ENCODE measurements around the gene NR3C1. TPM values are rescaled to one million over a fixed set of nuclear protein-coding genes. Genes with fewer than 3 reads are reported as not detected.
"Not testable (repeated sequence)": the region's sequence is repeated elsewhere in the genome, so short reads cannot be mapped to it uniquely, and the experiment has no call there.

Gene NR3C1
- total RNA-seq, 1 experiment from 2014 or later, result 53.0 TPM

- no peak for DNase-seq (ENCODE audit: low read depth)
Observed at GRCh38 chr5:143337946-143338345, 65.5 kb downstream of the NR3C1 start.

GRCh38 chr5:143336485-143336884 is 67.0 kb downstream of the NR3C1 start:
- no peak for DNase-seq (ENCODE audit: low read depth)

- DNase-seq (ENCODE audit: low read depth), result no peak
Observed at GRCh38 chr5:143334903-143335302, 68.6 kb downstream of the NR3C1 start.

DNA sequence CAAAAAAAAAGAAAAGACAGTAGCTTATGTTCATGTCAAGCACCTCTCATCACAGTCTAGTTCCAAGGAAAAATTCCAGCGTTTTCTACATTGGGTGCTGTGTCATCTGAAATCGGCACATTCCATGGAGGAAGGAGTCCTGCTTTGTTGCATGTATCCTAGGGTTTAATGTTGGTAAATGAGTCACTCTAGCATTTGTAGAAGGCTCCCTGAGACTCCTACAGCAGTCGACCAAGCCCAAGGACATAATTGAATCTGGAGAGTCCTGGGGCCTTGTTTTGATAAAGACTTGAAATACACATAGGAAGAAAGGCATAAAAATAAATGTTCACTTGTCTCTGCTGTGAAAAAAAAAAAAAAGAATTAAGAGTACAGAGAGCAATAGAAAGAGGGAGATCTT is 69.1 kb downstream of the NR3C1 start:
- peak; percentile 44 for DNase-seq (ENCODE audit: low read depth)

DNA sequence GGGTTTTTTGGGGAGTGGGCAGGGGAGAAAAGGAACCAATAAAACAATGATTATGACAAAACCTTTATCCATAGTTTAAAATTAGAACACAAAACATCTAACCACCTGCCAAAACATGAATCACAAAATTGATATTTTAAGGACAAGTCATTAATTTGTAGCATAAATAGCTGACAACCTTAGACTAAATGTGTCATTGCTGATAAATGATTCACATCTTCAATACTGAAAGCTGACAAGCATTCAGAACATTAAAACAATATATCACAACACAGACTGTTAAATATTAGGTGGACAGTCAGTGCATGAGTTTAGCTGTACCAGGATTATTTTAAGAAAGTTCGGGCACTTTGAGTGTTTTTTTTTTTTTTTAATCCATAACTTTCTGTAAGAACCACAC is 71.5 kb downstream of the NR3C1 start:
- DNase-seq (ENCODE audit: low read depth), result no peak

- no peak for DNase-seq (ENCODE audit: low read depth)
Observed at GRCh38 chr5:143329843-143330242, 73.6 kb downstream of the NR3C1 start.

DNA sequence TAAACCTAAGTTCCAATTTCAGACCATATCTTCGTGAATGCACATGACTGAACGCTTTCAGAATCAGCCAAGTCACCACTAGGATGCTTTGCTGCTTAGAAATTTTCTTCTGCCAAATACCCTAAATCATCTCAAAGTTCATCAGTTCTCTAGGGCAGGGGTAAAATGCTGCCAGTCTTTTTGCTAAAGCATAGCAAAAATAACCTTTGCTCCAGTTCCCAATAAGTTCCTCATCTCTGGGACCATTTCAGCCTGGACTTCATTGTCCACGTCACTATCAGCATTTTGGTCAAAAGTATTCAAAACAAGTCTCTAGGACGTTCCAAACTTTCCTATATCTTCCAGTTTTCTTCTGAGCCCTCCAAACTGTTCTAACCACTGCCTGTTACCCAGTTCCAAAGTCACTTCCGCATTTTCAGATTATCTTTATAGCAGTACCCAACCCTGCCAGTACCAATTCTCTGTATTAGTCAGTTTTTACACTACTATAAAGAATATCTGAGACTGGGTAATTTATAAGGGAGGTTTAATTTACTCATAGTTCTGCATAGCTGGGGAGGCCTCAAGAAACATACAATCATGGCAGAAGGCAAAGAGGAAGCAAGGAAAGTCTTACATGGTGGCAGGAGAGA is 74.8 kb downstream of the NR3C1 start:
- DNase-seq (ENCODE audit: low read depth), result no peak

- DNase-seq (ENCODE audit: low read depth), result not testable (repeated sequence)
Observed at GRCh38 chr5:143325086-143325485, 78.4 kb downstream of the NR3C1 start.

DNA sequence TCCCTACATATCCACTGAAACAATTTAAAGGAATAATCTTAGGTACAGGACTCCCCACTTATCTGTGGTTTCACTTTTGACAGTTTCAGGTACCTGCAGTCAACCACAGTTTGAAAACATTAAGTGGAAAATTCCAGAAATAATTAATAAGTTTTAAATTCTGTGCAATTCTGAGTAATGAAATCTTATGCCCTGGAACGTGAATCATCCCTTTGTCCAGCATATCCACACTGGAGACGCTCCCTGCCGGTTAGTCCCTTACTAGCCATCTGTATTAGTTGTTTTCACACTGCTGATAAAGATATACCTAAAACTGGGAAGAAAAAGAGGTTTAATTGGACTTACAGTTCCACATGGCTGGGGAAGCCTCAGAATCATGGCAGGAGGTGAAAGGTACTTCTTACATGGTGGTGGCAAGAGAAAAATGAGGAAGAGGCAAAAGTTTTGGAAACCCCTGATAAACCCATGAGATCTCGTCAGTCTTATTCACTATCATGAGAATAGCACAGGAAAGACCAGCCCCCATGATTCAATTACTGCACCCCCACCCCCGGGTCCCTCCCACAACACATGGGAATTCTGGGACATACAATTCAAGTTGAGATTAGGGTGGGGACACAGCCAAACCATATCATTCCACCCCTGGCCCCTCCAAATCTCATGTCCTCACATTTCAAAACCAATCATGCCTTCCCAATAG is 80.4 kb downstream of the NR3C1 start:
- not testable (repeated sequence) for DNase-seq (ENCODE audit: low read depth)

DNA sequence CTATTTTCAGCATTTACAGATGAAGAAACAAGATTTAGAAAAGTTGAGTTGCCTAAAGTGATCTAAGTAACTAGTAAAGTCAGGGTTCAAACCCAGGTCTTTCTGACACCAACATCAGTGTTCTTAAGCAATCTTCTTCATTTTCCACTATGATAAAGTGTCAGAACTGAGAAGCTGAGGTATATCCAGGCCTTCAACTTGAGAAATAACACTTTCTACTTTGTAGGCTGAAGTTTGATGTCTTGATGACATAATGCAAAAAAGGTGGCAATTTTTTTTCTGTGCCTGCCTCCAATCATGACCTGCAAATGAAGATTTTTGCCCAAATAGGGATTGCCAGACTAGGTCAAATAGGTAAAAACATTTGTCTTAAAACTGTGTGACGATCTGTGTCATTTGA is 81.3 kb downstream of the NR3C1 start:
- DNase-seq (ENCODE audit: low read depth), result no peak

DNA sequence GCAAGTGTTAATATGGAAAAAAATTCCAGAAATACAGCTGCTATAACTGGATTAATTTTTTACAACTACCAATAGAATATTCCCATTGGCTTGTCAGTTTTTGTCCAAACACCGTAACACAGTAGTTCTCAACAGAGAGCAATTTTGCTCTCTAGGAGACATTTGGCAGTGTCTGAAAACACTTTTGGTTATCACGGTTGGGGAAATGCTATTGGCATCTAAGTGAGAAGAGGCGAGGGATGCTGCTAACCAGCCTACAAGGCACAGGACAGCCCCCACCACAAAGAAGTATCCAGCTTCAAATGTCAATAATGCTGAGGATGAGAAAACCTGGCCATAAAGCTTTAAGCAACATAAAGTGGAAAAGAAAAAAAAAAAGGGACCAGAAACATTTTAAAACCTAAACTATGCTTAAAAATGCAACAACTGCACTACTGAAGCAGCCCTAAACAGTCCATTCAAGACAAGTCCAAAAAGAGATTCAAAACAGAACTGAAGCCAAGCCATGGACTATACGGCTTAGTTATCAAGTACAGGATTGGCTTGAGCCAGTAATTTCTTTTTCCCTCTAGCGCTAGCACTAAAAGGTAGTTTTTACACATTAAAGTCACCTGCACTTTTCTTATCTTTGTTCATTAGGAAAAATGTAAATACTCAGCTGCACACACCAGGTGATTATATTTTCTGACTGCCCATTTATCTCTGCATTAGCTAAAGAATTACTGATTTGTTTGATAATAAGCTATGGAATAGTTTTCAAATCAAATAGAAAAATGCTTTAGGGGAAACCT is 83.9 kb downstream of the NR3C1 start:
- DNase-seq (ENCODE audit: low read depth), result no peak

DNA sequence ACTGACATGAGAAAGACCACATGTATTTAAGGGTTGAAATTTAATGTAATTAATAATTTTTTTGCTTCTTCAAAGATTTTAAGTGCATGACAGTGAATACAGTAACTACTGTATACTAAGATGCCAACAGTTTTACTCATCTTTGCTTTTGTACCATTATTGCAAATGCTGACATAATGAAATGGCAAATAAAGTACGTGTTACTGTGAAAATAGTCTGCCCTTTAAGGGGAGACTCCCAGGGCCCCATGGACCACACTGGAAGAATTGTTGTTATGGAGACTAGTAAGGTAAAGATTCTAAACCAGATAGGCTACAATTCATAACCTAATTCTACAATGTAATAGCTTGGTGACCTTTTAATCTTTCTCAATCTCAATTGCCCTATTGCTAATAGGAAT is 84.7 kb downstream of the NR3C1 start:
- DNase-seq (ENCODE audit: low read depth), result no peak

GRCh38 chr5:143318270-143318669 is 85.2 kb downstream of the NR3C1 start:
- no peak for DNase-seq (ENCODE audit: low read depth)

DNA sequence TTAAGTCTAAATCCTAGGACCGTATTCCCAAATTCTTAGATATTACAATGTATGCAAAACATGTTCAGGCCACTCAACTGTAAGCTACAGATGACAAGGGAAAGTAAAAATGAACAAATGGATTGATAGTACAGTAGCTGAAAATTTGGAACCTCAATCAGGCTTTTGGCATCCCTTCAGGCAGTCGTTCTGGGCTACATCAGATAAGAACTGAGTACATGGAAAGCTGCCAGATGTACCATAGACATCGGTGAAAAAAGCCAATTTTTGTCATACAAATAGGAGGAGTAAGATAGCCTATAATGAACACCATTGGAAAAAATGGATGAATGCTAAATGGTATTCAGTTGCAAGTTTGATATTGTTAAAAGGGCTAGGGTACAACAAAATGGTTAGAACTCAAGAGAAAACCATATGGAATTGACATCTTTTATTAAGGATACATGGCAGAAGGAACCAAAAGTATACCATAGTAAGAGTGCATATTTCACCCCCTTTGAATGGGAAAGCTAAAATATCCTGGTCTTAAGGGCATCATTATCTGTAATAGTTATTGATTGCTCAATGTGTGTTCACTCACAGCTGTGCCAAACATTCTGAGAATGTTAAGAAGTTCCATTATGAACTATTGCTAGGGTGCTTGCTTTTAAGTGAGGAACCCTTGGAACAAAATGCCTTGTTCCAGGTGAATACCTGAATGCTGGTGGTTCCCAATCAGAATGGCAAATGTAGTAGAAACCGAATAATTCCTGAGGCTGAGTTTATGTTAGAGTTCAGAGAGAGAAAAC is 86.4 kb downstream of the NR3C1 start:
- DNase-seq (ENCODE audit: low read depth), result peak; percentile 69

DNA sequence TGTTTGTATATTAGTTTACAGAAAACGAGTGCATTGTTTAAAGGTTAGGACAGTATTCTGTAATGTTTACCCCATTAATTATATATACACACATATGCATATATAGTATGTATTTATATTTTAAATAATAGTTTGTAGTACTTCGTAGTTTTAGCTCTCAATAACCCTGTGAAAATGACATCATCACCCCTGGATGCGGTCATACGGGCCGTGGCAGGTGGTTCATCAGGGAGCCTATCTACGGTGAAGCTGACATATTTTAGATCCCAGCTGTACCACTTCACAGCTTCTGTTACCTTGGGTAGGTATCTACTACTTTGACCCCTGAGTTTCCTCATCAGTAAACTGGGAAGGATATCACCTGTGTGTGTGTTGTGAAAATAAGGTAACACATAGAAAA is 87.1 kb downstream of the NR3C1 start:
- no peak for DNase-seq (ENCODE audit: low read depth)

GRCh38 chr5:143315929-143316328 is 87.6 kb downstream of the NR3C1 start:
- DNase-seq (ENCODE audit: low read depth), result no peak

DNA sequence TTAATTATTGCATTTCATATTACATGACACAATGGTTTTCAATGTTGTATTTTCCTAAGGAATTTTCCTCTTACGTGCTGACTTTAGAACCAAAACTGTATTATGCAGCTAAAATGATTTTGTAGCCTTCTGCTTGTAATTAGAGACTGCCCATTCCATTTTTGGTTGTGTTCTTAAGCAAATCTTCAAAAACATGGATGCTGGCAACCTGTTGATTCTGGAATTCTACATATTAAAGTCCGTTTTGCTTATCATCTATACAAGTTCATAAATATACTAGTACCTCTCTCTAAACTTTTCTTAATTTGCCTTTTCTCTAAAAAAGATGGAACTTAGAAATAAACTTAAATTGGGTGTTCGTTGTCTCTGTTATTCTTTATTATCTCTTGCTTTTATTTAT is 88.3 kb downstream of the NR3C1 start:
- DNase-seq (ENCODE audit: low read depth), result no peak

- DNase-seq (ENCODE audit: low read depth), result peak; percentile 77
Observed at GRCh38 chr5:143314659-143315058, 88.8 kb downstream of the NR3C1 start.

GRCh38 chr5:143314099-143314498 is 89.4 kb downstream of the NR3C1 start:
- no peak for DNase-seq (ENCODE audit: low read depth)

DNA sequence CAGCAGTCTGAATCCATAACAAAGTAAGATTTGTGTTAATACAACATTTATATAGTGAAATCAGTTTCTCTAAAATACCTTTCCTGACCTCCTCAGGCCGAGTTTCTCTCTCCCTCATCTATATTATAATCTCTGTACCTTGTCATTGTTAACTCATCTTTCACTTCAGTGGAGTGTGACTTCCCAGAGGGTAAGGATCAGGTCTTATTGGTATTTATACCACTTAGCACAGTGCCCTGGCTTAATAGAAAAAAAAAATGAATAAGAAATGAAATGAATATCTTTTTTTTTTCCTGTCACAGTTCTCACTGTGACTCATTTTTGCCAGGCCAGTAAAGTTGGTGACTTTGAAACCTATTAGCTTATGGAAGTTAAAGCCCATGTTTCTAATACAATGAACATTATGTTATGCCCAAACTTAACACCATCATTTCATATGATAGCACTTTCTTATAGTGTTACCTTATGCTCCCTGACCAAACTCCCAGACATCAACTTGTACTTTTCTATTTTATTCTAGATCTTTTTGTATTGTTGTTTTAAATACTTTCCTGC is 90.1 kb downstream of the NR3C1 start:
- no peak for DNase-seq (ENCODE audit: low read depth)

GRCh38 chr5:143312822-143313221 is 90.7 kb downstream of the NR3C1 start:
- no peak for DNase-seq (ENCODE audit: low read depth)

DNA sequence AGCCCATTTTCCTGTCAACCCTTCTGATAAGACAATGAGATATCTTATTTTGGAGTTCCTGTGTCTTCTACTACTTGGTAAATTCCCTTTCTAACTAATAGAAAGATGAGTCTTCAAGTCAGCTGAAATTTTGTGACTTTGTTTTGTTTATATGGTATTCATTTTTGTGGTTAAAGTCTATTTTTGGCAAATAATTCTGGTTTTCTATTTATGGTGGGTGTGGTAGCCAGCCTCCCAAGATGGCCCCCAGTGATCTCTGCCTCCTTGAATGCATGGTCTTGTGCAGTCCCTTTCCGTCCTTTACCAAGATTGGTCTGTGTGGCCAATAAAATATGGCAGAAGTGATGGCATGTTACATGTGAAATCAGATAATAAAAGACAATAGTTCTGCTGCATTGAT is 91.5 kb downstream of the NR3C1 start:
- no peak for DNase-seq (ENCODE audit: low read depth)
